H1 (cell line): ENCODE data around the gene CELSR1. TPM values are rescaled to one million over a fixed set of nuclear protein-coding genes. Genes with fewer than 3 reads are reported as not detected.

Experiments
- CTCF ChIA-PET: fragments of 300-600 bp; sonication (Branson Sonifier 250); formaldehyde crosslinking; loops from one replicate; lab custom pipeline; 2021; ENCODE audit not compliant: partially characterized antibody; lab: Charles Lee
- POLR2A ChIA-PET: fragments of 300-600 bp; sonication (Branson Sonifier 250); formaldehyde crosslinking; loops from one replicate; lab custom pipeline; 2021; ENCODE audit warnings: inconsistent platforms; ENCODE audit not compliant: partially characterized antibody; lab: Charles Lee
- DNase-seq, 2 experiments: peaks; one replicate each; pipeline versions ENCODE4 v3.0.0 to v3.0.0-alpha.2; 2010 to 2022; ENCODE audit warnings: low spot score in 2 of 2, low read depth in 1 of 2, mixed read lengths in 1 of 2
- FAIRE-seq: peaks from 2 replicates; lab custom pipeline; 2011; peaks lifted over from hg19 to GRCh38; lab: Jason Lieb, UNC
- H2AFZ ChIP-seq: 2 replicates; pipeline ENCODE4 v1.8.1; 2012; ENCODE audit warnings: low read length, inconsistent platforms
- H2AK5ac ChIP-seq: 2 replicates; pipeline ENCODE4 v1.6.1; 2013; ENCODE audit warnings: low read depth, low read length
- H2BK120ac ChIP-seq: replicated peaks from 2 replicates; pipeline ENCODE3; 2013; ENCODE audit warnings: low read depth, low read length, inconsistent platforms
- H2BK12ac ChIP-seq: 2 replicates; pipeline ENCODE4 v1.6.1; 2013; ENCODE audit warnings: low read depth, low read length
- H2BK15ac ChIP-seq: 2 replicates; pipeline ENCODE4 v1.6.1; 2013; ENCODE audit warnings: low read length
- H2BK20ac ChIP-seq: 2 replicates; pipeline ENCODE4 v1.6.1; 2013; ENCODE audit warnings: low read length
- H2BK5ac ChIP-seq: 2 replicates; pipeline ENCODE4 v1.6.1; 2013; ENCODE audit warnings: low read depth, low read length
- H3K14ac ChIP-seq: 2 replicates; pipeline ENCODE4 v1.6.1; 2013; ENCODE audit warnings: inconsistent platforms; ENCODE audit not compliant: insufficient read length
- H3K18ac ChIP-seq: 2 replicates; pipeline ENCODE4 v1.6.1; 2013; ENCODE audit warnings: low read length; ENCODE audit errors: extremely low read depth
- H3K23ac ChIP-seq: 2 replicates; pipeline ENCODE4 v1.6.1; 2013; ENCODE audit warnings: inconsistent platforms; ENCODE audit not compliant: insufficient read length
- H3K23me2 ChIP-seq: 2 replicates; pipeline ENCODE4 v1.6.1; 2013; ENCODE audit warnings: low read depth, low read length
- H3K27ac ChIP-seq: 2 replicates; pipeline ENCODE4 v1.6.1; 2011; ENCODE audit warnings: low read depth, low read length, inconsistent platforms
- H3K27me3 ChIP-seq, 4 experiments: replicated peaks in 1 of 4; 1 replicate in 1 of 4; 2 replicates in 3 of 4; pipeline versions ENCODE4 v1.6.1 to v1.8.1; 2011 to 2013; ENCODE audit warnings: low read length in 3 of 4, mild to moderate bottlenecking in 3 of 4, inconsistent platforms in 2 of 4, mixed read lengths in 2 of 4, moderate library complexity in 1 of 4; ENCODE audit not compliant: control insufficient read depth in 3 of 4, insufficient read depth in 3 of 4; ENCODE audit errors: extremely low read depth in 1 of 4
- H3K36me3 ChIP-seq, 4 experiments: 2 replicates each; pipeline versions ENCODE4 v1.6.1 to v1.8.1; 2011 to 2013; ENCODE audit warnings: mild to moderate bottlenecking in 4 of 4, low read length in 3 of 4, moderate library complexity in 2 of 4, control low read depth in 1 of 4, inconsistent platforms in 1 of 4; ENCODE audit not compliant: insufficient read depth in 4 of 4, control insufficient read depth in 2 of 4
- H3K4ac ChIP-seq: replicated peaks from 2 replicates; pipeline ENCODE3; 2013; ENCODE audit warnings: low read length, low read depth, mixed read lengths, inconsistent platforms; ENCODE audit not compliant: insufficient read length
- H3K4me1 ChIP-seq, 4 experiments: replicated peaks in 1 of 4; 1 replicate in 1 of 4; 2 replicates in 3 of 4; pipeline versions ENCODE4 v1.6.1 to v1.8.1; 2011 to 2013; ENCODE audit warnings: low read length in 3 of 4, inconsistent platforms in 2 of 4, mixed read lengths in 1 of 4; ENCODE audit not compliant: insufficient read depth in 4 of 4, control insufficient read depth in 3 of 4
- H3K4me2 ChIP-seq, 2 experiments: 2 replicates each; pipeline versions ENCODE4 v1.6.1 to v1.8.1; 2011 to 2013; ENCODE audit warnings: low read depth in 2 of 2, low read length in 2 of 2, control low read depth in 1 of 2, inconsistent platforms in 1 of 2, mild to moderate bottlenecking in 1 of 2; ENCODE audit not compliant: insufficient read depth in 1 of 2
- H3K4me3 ChIP-seq, 4 experiments: fragments of 200-600, 300-600 bp in 1 of 4; sonication (generic), shearing (Covaris generic), sonication (Bioruptor Twin) in 1 of 4; 2 replicates each; pipeline versions ENCODE4 v1.5.1 to v1.8.1; 2011 to 2016; ENCODE audit warnings: low read length in 4 of 4, low read depth in 3 of 4, control low read depth in 2 of 4, inconsistent platforms in 2 of 4, mild to moderate bottlenecking in 2 of 4, mixed read lengths in 1 of 4, moderate library complexity in 1 of 4; ENCODE audit not compliant: insufficient read depth in 2 of 4; ENCODE audit errors: extremely low read depth in 1 of 4
- H3K56ac ChIP-seq: replicated peaks from 2 replicates; pipeline ENCODE3; 2013; ENCODE audit warnings: low read depth, mild to moderate bottlenecking, mixed read lengths, low read length, inconsistent platforms; ENCODE audit not compliant: insufficient read length
- H3K79me1 ChIP-seq: 2 replicates; pipeline ENCODE4 v1.6.1; 2013; ENCODE audit warnings: low read depth, low read length, control low read depth
- H3K79me2 ChIP-seq, 2 experiments: 2 replicates each; pipeline versions ENCODE4 v1.6.1 to v1.8.1; 2012 to 2013; ENCODE audit warnings: low read length in 2 of 2, mild to moderate bottlenecking in 2 of 2, inconsistent platforms in 1 of 2; ENCODE audit not compliant: insufficient read depth in 2 of 2, control insufficient read depth in 1 of 2
- H3K9ac ChIP-seq, 4 experiments: replicated peaks in 1 of 4; 1 replicate in 1 of 4; 2 replicates in 3 of 4; pipeline versions ENCODE4 v1.6.1 to v1.8.1; 2011 to 2013; ENCODE audit warnings: low read depth in 3 of 4, low read length in 3 of 4, control low read depth in 2 of 4, mild to moderate bottlenecking in 2 of 4, moderate library complexity in 2 of 4, inconsistent platforms in 1 of 4; ENCODE audit errors: extremely low read depth in 1 of 4
- H3K9me3 ChIP-seq, 2 experiments: 2 replicates each; pipeline versions ENCODE4 v1.6.1 to v1.8.1; 2012 to 2013; ENCODE audit warnings: mild to moderate bottlenecking in 2 of 2, moderate library complexity in 2 of 2, control low read depth in 1 of 2, inconsistent platforms in 1 of 2, low read depth in 1 of 2, low read length in 1 of 2, mixed read lengths in 1 of 2; ENCODE audit not compliant: insufficient read depth in 2 of 2
- H4K20me1 ChIP-seq, 2 experiments: replicated peaks in 1 of 2; 2 replicates each; pipeline versions ENCODE3 to v1.8.1; 2011 to 2013; ENCODE audit warnings: inconsistent platforms in 2 of 2, low read length in 2 of 2, mild to moderate bottlenecking in 1 of 2; ENCODE audit not compliant: insufficient read depth in 2 of 2, control insufficient read depth in 1 of 2
- H4K5ac ChIP-seq: 2 replicates; pipeline ENCODE4 v1.6.1; 2013; ENCODE audit warnings: low read length, low read depth, mixed read lengths, inconsistent platforms; ENCODE audit not compliant: insufficient read length
- H4K8ac ChIP-seq: 2 replicates; pipeline ENCODE4 v1.8.0; 2013; ENCODE audit warnings: mild to moderate bottlenecking, moderate library complexity, low read length, inconsistent platforms; ENCODE audit not compliant: insufficient read depth; ENCODE audit errors: extremely low read depth
- H4K91ac ChIP-seq: replicated peaks from 2 replicates; pipeline ENCODE3; 2013; ENCODE audit warnings: low read length, mixed read lengths, inconsistent platforms; ENCODE audit not compliant: insufficient read length
- CBX8 ChIP-seq: fragments of 300-800, 300-1000 bp; sonication (generic); IDR thresholded peaks from 2 replicates; pipeline ENCODE4 v1.7.1; 2016; ENCODE audit warnings: low read depth, low read length, borderline replicate concordance
- CREB1 ChIP-seq: IDR thresholded peaks from 2 replicates; pipeline ENCODE4 v1.6.1; 2012; ENCODE audit warnings: inconsistent platforms
- HDAC6 ChIP-seq: IDR thresholded peaks from one replicate; pipeline ENCODE4 v1.7.1; 2012; ENCODE audit warnings: low read depth, mild to moderate bottlenecking, inconsistent platforms, low read length, moderate library complexity
- JUND ChIP-seq: IDR thresholded peaks from 2 replicates; pipeline ENCODE4 v1.6.1; 2011; ENCODE audit warnings: mild to moderate bottlenecking, improper control_type of control experiment, low read length
- KDM1A ChIP-seq: fragments of 200-600, 300-600 bp; sonication (generic); IDR thresholded peaks from 2 replicates; pipeline ENCODE4 v1.7.1; 2016; ENCODE audit warnings: mild to moderate bottlenecking, low read length, borderline replicate concordance
- NANOG ChIP-seq: IDR thresholded peaks from 2 replicates; pipeline ENCODE4 v1.6.1; 2011; ENCODE audit warnings: low read length, low read depth, mild to moderate bottlenecking, inconsistent platforms; ENCODE audit not compliant: insufficient read depth, poor library complexity, severe bottlenecking
- PHF8 ChIP-seq: fragments of 200-600 bp; sonication (generic); conservative IDR thresholded peaks from 2 replicates; pipeline ENCODE4 v1.7.1; 2012; ENCODE audit warnings: low read depth, mild to moderate bottlenecking, inconsistent platforms, low read length, moderate library complexity
- SIRT6 ChIP-seq: IDR thresholded peaks from one replicate; pipeline ENCODE4 v1.7.1; 2012; ENCODE audit warnings: low read length, inconsistent platforms
- SRF ChIP-seq: IDR thresholded peaks from 2 replicates; pipeline ENCODE4 v1.6.1; 2011; ENCODE audit warnings: mild to moderate bottlenecking, low read depth, low read length, moderate library complexity
- TCF12 ChIP-seq: IDR thresholded peaks from 2 replicates; pipeline ENCODE4 v1.6.1; 2011; ENCODE audit warnings: low read depth, mild to moderate bottlenecking, low read length
- ZNF274 ChIP-seq: IDR thresholded peaks from 2 replicates; pipeline ENCODE4 v1.7.0; 2012; ENCODE audit warnings: low read length, borderline replicate concordance; ENCODE audit errors: extremely low read depth
- WGBS, 2 experiments: shearing (Covaris generic) in 1 of 2; methylation state at CpG; one replicate each; pipeline versions ENCODE4 v1.1.6 to v1.1.7; 2013 to 2015; ENCODE audit warnings: low lambda C conversion rate in 2 of 2, mixed read lengths in 2 of 2, inconsistent platforms in 1 of 2, low coverage in 1 of 2, missing lambda C conversion rate in 1 of 2; ENCODE audit not compliant: insufficient replicate concordance in 2 of 2, insufficient coverage in 1 of 2, insufficient read length in 1 of 2; ENCODE audit errors: extremely low coverage in 1 of 2, missing lambda C conversion rate in 1 of 2; 5-methylcytosine and 5-hydroxymethylcytosine counted together
- polyA plus RNA-seq, 7 experiments: library from polyadenylated mRNA; depleted of rRNA in 3 of 7; stranded (reverse) in 5 of 7; unstranded in 2 of 7; fragments of >200 nt in 5 of 7; fragments of 200-250 nt in 2 of 7; gene quantifications; 1 replicate in 5 of 7; 2 replicates in 1 of 7; 4 replicates in 1 of 7; pipeline versions ENCODE4 v1.2.1 to v1.2.3, GENCODE V29; 2011 to 2013; ENCODE audit warnings: missing spikeins in 2 of 7, mixed read lengths in 2 of 7
- total RNA-seq: library from RNA; stranded (reverse); fragmentation: NEBNext Ultra II Directional; extraction: Animal tissue kit (Norgen Biotek cat#: 25700); gene quantifications from 2 replicates; pipeline ENCODE4 v1.2.1, GENCODE V29; 2021

The CELSR1 gene
- total and polyA plus RNA-seq, 2 of the 8 experiments (the other 6 are each of a cell fraction or from before 2014, with no cell fraction given) = 9.0 to 12.4 TPM

DNA sequence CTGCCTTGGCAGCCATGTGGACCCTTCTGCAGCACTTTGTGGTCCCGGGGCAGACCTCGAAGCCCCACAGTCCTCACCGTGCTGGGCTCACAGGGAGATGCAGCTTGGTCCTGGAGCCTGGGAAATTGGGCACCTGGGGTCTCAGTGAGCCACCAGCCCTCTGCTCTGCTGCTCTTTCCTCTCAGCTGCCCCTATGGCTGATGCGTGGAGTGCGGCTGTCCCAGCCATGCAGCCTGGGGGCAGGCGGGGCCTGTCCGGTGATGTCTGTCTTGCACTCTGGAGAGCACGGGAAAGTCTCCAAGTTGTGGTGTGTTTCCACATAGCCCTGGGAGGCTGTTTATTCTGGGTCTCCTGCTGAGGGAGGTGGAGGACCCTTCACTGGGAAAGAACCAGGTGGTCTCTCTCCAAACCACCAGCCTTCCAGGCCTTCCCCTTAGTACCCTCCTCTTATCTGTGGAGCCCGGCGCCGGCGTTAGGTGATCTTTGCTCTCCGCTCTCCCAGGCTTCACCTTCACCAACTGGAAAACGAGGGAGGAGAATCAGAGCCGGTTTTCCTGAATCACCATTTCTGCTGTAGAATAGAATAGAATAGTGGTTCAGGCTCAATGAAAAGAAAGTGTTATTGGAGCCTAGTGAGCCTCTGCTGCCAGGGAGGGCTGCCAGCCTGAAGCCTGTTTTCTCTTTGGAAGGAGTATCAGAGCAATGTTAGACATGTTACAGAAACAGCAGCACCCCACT, 41.6 kb upstream of the CELSR1 start:
- ChIA-PET CTCF (interaction anchor here (0.7 to 1.3 kb wide), 5 partner anchors 8 to 219 kb away, joined by 3 to 8 read pairs (median 3); no protein-coding TSS in a partner anchor), POLR2A (no interaction called here)
- H3K56ac ChIP-seq = no peak overlapping the region
- no peak overlapping the region for H3K27ac ChIP-seq
- H2AFZ ChIP-seq = no peak overlapping the region
- no peak overlapping the region for H2BK5ac ChIP-seq
- no peak overlapping the region; the same call in 1 of the 2 replicates for H2BK12ac ChIP-seq
- H3K4me1 ChIP-seq = peaks cover 0 to 28% (median 18%) of the 10 kb centered on the region in 4 experiments; a peak in 6 of 7 replicates
- TF ChIP-seq NANOG (no peak), TCF12 (no peak), HDAC6 (no peak), CBX8 (no peak), SRF (no peak), PHF8 (no peak), ZNF274 (no peak), JUND (no peak), CREB1 (no peak), SIRT6 (no peak), KDM1A (no peak)
- DNase-seq (no peak), FAIRE-seq (no peak)
- no peak overlapping the region for H3K4ac ChIP-seq
- H4K91ac ChIP-seq = no peak overlapping the region
- no peak overlapping the region for H4K5ac ChIP-seq
- no peaks in the 10 kb centered on the region for H3K36me3 ChIP-seq
- no peak overlapping the region for H3K23ac ChIP-seq
- H2AK5ac ChIP-seq = no peak overlapping the region
- peaks cover 0 to 16% of the 10 kb centered on the region in 2 experiments for H4K20me1 ChIP-seq
- no peak overlapping the region; a peak in 1 of 4 replicates for H3K4me2 ChIP-seq
- H3K18ac ChIP-seq = no peak overlapping the region
- peak overlapping the region; percentile 6; the same call in 1 of the 2 replicates for H4K8ac ChIP-seq
- no peak overlapping the region for H3K4me3 ChIP-seq
- H3K9ac ChIP-seq = no peak overlapping the region
- H2BK20ac ChIP-seq = no peak overlapping the region
- peaks cover 16% of the 10 kb centered on the region for H3K79me1 ChIP-seq
- H3K27me3 ChIP-seq = peaks cover 0 to 11% (median 5%) of the 10 kb centered on the region in 4 experiments; a peak in 4 of 7 replicates
- WGBS, 2 experiments = 92% methylated on average over 15 of the region's 15 CpGs; no CpG with 5 or more reads in 1 of the 2 experiments
- H2BK15ac ChIP-seq = no peak overlapping the region; the same call in 1 of the 2 replicates
- no peaks in the 10 kb centered on the region for H3K9me3 ChIP-seq
- H2BK120ac ChIP-seq = no peak overlapping the region
- H3K79me2 ChIP-seq = peaks cover 0 to 6% of the 10 kb centered on the region in 2 experiments; a peak in 1 of 4 replicates
- H3K23me2 ChIP-seq = peaks cover 9% of the 10 kb centered on the region; the same call in 1 of the 2 replicates
- H3K14ac ChIP-seq = no peak overlapping the region
